ENCODE measurements around the gene VPS13D.
"Not testable (repeated sequence)": the region's sequence is repeated elsewhere in the genome, so short reads cannot be mapped to it uniquely, and the experiment has no call there.

VPS13D gene

DNA sequence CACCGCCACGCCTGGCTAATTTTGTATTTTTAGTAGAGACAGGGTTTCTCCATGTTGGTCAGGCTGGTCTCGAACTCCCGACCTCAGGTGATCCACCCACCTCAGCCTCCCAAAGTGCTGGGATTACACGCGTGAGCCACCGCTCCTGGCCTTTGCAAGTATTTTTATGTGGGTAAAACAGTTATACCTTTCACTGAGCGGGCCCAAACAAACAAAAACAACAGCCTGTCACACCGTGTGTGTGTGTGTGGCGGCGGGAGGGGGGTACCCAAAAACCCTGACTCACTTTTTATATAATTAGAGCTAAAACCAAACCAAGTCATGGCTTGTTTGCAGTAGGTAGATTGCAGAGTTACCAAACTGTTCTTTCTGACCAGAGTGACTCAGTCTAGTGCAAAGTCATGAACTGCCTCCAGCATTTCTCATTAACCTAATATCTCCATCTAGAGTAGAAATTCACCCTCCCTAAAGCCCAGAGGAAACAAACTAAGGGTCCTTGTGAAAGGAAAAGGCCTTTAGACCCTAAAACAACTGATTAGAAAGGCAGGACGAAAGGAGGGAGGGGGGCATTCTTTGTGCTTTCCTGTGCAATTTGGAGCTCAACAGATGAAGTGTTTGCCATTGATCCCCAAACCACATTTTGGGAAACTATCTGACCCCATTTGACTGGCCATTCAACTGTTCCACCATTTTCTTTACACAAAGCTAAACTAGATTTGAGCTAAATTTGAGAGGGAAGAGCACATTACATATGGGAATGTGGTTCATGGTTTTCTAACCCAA, 207.2 kb downstream of the VPS13D start:
- DNase-seq, result no peak

DNA sequence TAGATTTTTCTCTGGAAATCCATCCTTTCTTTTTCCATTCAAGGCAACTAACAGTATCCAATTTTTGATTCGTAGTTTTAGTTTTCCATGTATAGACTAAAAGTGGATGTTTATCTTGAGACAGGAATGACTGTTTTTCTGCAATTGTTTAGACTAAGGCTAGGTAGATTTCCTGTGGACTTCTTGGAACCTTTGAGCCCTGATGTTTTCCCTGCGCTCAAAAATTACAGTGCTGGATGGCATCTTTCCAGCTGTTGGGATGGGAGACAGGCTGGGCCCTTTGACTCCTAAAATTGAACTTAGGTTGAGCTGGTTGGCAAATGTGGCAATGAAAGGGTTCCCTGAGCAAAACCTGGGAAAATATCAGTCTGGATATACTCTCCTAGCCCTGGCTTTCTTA, 207.8 kb downstream of the VPS13D start:
- DNase-seq, result no peak

- no peak for DNase-seq
Measured at GRCh38 chr1:12438349-12438924, 208.6 kb downstream of the VPS13D start.

DNA sequence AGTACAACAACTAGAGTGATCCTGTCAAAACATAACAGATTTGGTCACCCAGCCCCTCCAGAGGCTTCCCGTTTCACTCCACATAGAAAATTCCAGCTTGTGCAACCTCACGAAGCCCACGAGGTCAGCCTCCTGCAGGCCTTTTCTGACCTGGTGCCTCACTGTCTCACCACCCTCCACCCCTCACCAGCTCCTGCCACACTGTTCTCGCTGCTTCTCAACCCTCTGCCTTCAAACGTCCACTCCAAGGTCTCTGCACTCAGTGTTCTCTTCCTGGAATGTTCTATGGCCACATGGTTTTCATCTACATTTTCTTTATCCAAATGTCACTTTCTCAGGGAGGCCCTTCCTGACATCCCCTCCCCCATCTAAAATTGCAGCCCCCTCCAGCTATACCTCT, 209.2 kb downstream of the VPS13D start:
- no peak for DNase-seq

- no peak for DNase-seq
Measured at GRCh38 chr1:12441414-12442105, 211.7 kb downstream of the VPS13D start.

DNA sequence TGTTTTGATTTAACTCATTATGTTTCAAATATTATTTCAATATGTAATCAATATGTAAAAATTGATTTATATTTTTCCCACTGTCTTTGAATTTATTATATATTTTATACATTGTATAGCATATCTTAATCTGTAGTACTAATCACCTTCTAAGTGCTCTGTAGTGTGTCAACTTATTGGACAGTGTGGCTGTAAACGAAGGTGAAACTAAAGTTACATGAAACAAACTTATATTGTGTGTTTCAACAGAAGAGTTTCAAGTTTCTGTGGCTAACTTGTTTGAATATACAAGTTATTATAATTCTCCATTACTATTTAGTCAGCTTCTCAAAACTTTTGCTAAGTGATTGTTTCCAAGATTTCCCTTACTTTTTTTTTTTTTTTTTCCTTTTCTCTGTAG, 212.4 kb downstream of the VPS13D start:
- no peak for DNase-seq

GRCh38 chr1:12443151-12443550, 213.3 kb downstream of the VPS13D start:
- no peak for DNase-seq

DNA sequence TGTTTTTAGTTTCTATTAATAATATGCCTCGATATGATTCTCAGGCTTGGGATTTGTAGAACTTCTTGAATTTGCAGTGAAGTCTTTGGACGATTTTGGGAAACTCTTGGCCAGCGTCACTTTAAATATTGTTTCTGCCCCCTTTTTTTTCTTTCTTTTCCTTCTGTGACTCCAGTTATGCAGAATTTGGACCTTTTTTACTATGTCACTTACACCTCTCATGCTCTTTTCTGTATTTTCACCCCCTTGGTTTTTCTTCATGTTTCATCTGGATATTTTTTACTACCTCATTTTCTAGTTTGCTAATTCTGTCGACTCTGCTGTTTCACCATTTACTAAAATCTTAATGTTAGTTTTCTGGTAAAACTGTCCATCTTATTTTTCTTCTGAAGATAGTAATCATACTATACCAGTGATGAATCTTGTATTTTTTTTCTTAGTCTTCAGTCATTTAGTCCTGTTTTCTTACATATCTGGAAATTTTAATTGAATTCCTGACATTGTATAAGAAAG, 214.6 kb downstream of the VPS13D start:
- DNase-seq, result no peak

DNA sequence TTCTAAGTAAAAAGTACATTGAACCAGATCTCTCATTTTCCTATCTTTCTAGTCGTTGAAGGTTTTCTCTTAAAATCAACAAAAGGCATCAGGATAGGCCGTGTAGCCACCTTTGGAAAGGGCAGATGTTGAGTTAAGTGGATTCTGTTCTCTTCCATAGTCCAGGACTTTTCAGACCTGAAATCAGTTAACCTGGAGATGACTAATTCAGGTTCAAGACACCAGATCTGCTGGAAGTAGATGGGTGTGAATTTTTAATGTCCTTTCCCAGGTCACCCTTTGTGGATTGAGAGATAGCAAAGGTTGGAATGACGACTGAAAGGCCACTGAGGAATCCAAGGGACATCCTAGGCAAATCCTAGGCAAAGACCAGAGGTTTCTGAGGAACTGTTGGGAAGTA, 215.4 kb downstream of the VPS13D start:
- DNase-seq, result no peak

- DNase-seq, result no peak
Measured at GRCh38 chr1:12446593-12446992, 216.8 kb downstream of the VPS13D start.

GRCh38 chr1:12447307-12447706, 217.5 kb downstream of the VPS13D start:
- no peak for DNase-seq

DNA sequence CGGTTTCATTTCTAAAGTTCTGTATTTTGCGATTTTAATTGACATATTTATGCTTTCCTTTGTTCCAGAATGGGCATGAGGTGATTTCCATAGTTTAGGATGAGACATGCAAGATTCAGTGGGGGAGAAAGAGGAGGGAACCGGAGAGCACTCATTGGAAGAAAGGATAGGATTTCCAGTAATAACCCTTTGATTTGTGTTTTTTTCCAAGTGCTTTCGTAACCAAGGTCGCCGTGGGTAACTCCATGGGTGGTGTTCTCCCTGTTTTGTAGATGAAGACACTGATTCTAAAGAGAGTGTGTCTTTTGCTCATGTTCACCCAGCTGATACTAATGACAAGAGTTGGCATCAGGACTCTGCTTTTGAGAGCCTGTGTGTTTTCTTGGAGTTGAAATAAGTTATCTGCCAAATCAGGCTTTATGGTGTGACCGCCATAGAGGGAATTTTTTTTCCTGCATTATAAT, 218.1 kb downstream of the VPS13D start:
- DNase-seq, result no peak

GRCh38 chr1:12448746-12449177, 218.9 kb downstream of the VPS13D start:
- DNase-seq, result peak in 1 of 2 donors; percentile 14

- DNase-seq, result peak; percentile 41 to 72
Measured at GRCh38 chr1:12450090-12450755, 220.4 kb downstream of the VPS13D start.

DNA sequence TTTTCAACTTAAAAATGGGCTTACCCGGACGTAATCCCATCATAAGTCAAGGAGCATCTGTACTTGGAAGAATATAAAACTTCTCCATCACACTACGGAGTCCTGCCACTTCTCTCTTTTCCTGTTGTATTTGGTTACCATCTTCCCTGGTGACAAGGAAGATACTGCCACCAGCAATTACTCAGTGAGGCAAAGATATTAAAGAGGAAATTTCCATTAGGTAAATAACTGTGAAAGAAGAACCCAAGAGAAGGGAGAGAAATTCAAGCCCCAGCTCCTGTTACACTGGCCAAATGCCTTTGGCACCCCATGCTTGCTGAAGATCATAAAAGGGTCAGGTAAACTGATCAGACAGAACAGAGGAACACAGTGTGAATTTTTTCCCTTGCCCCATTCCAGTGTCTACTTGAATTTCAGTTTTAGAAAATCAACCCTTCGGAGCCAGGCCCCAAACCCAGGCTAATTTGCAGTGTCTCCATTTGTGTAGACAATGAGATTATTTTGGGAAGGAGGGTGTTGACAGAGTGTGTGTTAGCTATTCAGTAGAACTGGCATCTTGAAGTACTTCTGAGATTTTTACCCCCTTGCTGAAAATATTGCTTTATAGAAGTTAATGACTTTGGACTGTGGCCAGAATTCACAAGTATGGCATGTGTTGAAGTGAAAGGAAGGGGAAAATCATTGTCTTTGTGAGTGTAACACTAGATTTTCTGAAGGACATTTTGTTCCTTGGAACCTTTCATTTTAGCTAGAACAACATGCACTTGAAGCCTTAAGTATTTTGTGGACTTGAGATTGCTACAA, 221.1 kb downstream of the VPS13D start:
- DNase-seq, result no peak

DNA sequence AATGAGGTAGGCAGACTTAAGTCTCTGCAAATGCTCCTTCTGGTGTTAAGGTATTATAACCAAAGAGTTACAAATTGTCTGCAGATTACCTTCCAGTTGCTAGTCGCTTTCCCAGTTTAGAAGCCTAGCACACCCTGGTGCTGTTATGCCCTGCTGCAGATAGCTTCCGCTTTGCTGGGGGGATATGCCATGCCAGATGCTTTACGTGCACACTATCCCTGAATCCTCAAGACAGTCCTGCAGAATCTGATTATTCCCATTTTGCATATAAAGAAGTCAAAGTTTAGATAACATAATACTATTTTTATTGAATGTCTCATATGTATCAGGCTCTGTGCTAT, 221.7 kb downstream of the VPS13D start:
- no peak for DNase-seq

- no peak for DNase-seq
Measured at GRCh38 chr1:12452262-12452661, 222.4 kb downstream of the VPS13D start.

DNA sequence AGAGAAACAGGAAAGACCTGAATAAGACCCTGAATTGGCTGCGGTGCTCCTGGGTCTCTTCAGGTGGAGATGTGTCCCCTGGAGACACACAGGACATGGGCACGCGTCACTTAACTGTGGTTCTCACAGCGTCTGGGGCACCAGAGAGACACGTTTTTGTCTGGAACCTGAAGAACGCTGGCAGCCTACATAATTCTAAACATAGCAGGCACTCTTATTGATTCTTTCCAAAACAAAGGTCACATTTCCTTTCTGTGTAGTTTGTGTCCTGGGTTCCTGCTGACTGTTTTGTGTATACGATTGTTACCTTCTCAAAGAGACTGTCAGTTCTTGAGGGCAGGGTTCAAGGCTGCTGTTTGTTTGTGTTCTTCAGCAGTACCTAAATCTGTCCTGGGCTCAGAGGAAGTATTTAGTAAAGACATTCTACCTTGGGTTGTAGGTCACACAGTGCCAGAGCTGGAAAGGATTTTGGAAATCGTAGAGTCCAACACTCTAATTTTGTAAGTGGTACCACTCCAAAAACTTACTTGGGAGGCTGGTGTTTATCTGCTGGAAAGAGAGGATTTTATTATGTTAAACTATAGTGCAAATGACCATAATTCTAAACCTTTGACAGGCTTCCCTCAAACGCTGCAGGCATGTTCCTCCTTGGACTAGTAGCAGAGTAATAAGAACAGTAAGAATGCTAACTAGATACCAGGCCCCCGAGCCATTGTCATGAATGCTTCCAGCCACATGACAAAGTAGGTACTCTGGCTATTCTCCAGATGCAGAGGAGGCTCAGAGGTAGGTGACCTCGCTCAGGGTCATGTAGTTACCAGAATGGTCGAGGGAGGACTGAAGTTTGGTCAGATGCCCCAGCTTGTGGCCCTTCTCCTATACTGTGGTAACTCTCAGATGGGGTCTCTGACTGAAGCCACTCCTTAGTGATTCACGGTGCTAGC, 223.8 kb downstream of the VPS13D start:
- no peak for DNase-seq

DNA sequence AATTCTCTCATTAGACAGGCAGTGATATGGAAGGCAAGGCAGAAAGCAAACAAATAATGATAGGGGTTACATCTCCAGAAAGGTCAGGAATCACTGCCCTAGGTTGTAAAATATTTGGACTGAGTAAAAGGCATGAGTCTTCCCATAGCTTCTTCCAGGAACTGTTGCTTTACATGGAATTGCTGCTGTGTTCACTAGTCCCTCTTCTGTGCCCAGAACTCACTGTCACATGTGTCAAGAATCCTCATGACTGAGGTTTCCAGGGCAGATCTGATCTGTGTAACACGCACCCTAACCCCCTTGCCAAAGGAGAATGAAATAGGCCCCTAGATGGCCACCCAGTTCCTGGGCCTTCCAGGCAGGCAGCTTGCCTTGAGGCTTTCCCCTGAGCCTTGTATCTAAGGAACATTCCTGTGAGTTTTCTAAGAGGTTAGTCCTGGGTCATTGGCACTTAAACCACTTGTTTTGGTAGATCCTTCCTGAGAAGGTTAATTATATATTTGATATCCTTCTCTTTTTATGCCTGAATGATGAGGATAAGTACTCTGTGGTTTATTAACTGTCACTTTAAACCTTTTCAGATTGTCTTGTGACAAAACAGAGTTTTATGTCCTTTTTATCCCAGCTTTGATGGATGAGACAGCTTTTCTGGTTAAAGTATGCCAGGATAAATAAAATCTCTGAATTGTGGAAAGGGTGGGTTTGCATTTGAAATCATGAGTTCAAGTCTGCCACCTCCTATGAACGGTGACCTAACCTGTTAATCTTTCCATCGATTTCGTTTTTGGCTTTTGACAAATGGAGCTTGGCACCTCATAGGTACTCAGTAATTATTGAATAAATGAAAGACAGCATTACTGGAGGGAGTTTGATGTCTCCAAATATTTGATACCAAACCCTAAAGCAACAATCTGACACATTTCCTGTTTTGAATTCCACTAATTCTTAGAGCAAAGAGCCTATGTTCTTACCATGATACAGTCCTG, 224.9 kb downstream of the VPS13D start:
- no peak for DNase-seq

- not testable (repeated sequence) for DNase-seq
Measured at GRCh38 chr1:12456081-12456480, 226.3 kb downstream of the VPS13D start.
